Measurements from ENCODE around the gene GPC1.

Gene GPC1

GRCh38 chr2:240498958-240499260 is 63.4 kb downstream of the GPC1 start:
- Histone ChIP-seq H3K4me3 (ENCODE audit: low read depth, low read length) (no peak overlapping the region), H3K27me3 (replicated peaks) (no peaks in the 10 kb centered on the region), H3K36me3 (replicated peaks) (no peaks in the 10 kb centered on the region), H3K27ac (no peak overlapping the region)
- TF ChIP-seq, protein P1, sequence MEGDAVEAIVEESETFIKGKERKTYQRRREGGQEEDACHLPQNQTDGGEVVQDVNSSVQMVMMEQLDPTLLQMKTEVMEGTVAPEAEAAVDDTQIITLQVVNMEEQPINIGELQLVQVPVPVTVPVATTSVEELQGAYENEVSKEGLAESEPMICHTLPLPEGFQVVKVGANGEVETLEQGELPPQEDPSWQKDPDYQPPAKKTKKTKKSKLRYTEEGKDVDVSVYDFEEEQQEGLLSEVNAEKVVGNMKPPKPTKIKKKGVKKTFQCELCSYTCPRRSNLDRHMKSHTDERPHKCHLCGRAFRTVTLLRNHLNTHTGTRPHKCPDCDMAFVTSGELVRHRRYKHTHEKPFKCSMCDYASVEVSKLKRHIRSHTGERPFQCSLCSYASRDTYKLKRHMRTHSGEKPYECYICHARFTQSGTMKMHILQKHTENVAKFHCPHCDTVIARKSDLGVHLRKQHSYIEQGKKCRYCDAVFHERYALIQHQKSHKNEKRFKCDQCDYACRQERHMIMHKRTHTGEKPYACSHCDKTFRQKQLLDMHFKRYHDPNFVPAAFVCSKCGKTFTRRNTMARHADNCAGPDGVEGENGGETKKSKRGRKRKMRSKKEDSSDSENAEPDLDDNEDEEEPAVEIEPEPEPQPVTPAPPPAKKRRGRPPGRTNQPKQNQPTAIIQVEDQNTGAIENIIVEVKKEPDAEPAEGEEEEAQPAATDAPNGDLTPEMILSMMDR (IDR thresholded peaks at IDR 0.05; ENCODE audit: low read depth, low read length, missing control alignments) = no peak
- no peak for DNase-seq
- in situ Hi-C loops (cut with HindIII; ENCODE audit: low pct_ligation_motif_present, low sequenced_read_pairs) = no loop called here

GRCh38 chr2:240499309-240500301 is 64.1 kb downstream of the GPC1 start:
- no peaks in the 10 kb centered on the region for H3K36me3 ChIP-seq (replicated peaks)
- no peak overlapping the region for H3K4me3 ChIP-seq (ENCODE audit: low read depth, low read length)
- TF ChIP-seq, protein P1 (IDR thresholded peaks at IDR 0.05; ENCODE audit: low read depth, low read length, missing control alignments) = no peak
- H3K27me3 ChIP-seq (replicated peaks) = no peaks in the 10 kb centered on the region
- no peak for DNase-seq
- in situ Hi-C loops (cut with HindIII; ENCODE audit: low pct_ligation_motif_present, low sequenced_read_pairs) = no loop called here
- no peak overlapping the region for H3K27ac ChIP-seq

DNA sequence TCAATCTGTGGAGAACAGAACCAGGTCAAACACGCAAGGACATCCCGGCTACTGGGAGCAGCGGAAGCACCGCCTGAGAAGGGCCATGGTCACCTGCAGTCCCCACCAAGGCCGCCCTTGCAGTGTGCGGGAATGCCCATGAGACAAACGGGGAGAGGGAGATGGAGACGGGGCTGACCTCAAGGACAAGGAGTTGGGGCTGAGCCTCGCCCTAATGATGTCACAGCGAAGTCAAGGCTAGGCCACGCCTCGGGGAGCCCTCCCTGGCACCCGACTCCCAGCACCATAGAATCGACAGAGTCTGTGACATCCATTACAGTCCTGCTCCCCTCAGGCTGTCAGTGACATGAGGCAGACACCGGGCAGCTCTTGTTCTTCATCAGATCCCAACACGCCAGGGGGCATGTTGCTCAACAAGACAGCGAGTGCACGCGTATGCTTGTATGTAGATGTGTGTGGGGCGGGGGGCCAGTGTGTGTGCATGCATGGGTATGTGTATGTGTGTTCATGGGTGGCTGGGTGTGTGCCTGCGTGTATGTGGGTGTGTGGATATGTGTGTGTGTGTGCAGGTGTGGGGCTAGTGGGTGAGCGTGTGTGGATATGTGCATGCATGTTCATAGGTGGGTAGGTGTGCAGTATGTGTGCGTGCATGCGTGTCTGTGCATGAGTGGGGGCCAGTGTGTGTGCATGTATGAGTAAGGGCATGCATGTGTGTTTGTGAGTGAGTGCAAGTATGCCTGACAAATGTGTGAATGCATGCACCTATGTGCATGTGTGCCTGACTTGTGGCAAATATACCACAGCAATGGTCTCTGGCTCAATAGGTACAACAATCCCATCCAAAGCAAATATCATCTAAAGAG is 65.3 kb downstream of the GPC1 start:
- TF ChIP-seq, protein P1 (IDR thresholded peaks at IDR 0.05; ENCODE audit: low read depth, low read length, missing control alignments) = no peak
- no peak for DNase-seq
- in situ Hi-C loops (cut with HindIII; ENCODE audit: low pct_ligation_motif_present, low sequenced_read_pairs) = no loop called here

DNA sequence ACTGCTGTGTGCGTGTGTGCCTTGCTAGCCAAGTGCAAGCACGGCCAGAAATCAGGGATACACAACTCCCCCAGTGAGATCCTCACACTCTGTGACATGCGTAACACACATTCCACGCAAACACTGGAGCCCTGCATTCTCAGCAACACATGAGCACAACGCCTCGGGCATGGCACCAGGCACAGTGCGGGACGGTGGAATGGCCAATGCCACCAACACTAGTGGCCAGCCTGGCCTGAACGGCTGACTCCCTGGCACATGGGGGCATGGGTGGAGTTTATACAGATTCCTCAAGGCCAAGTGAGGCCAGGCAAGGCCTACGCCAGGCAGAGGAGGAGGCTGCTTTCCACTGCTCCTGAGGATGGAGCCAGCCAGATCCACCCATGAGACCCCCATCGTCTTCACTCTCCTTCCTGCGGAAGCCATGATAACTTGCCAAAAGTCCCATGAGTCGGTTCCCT is 66.1 kb downstream of the GPC1 start:
- no peak for DNase-seq
- H3K4me3 ChIP-seq (ENCODE audit: low read depth, low read length) = no peak overlapping the region
- no peak overlapping the region for H3K27ac ChIP-seq
- TF ChIP-seq, protein P1 (IDR thresholded peaks at IDR 0.05; ENCODE audit: low read depth, low read length, missing control alignments) = no peak
- in situ Hi-C loops (cut with HindIII; ENCODE audit: low pct_ligation_motif_present, low sequenced_read_pairs) = no loop called here
- no peaks in the 10 kb centered on the region for H3K27me3 ChIP-seq (replicated peaks)
- no peaks in the 10 kb centered on the region for H3K36me3 ChIP-seq (replicated peaks)

More for the DNA sequence above, 65.3 kb downstream of the GPC1 start:
- Histone ChIP-seq H3K27me3 (replicated peaks) (no peaks in the 10 kb centered on the region), H3K36me3 (replicated peaks) (no peaks in the 10 kb centered on the region), H3K27ac (no peak overlapping the region), H3K4me3 (ENCODE audit: low read depth, low read length) (no peak overlapping the region)

DNA sequence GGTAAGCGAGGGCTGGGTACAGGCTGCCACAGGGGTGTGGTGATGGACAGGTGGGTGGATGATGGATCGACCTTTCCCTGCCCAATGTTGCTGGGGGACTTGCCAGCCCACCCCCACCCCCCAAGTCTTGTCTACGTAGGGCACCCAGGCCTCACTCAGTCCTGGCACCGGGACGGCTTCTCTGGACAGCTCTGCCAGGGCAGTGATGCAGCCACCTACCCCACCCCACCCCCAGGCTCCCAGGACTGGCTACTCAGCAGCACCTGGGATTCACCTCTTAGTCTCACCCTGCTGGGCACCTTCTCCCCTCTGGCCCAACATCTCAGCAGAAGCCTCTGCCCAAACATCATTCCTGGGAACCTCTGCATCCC is 66.6 kb downstream of the GPC1 start:
- Histone ChIP-seq H3K4me3 (ENCODE audit: low read depth, low read length) (no peak overlapping the region), H3K36me3 (replicated peaks) (no peaks in the 10 kb centered on the region), H3K27me3 (replicated peaks) (no peaks in the 10 kb centered on the region), H3K27ac (no peak overlapping the region)
- in situ Hi-C loops (cut with HindIII; ENCODE audit: low pct_ligation_motif_present, low sequenced_read_pairs) = no loop called here
- DNase-seq = no peak
- TF ChIP-seq, protein P1 (IDR thresholded peaks at IDR 0.05; ENCODE audit: low read depth, low read length, missing control alignments) = no peak

All from brain microvascular endothelial cell (primary cell).